Neuronal stem cell (in vitro differentiated cells): ENCODE results near the gene AGPAT2.

Experiments used
- DNase-seq: peaks from one replicate; pipeline ENCODE4 v3.0.0-alpha.2; 2013; ENCODE audit warnings: low spot score
- H2AFZ ChIP-seq: one replicate; pipeline ENCODE4 v1.6.1; 2013; ENCODE audit warnings: mild to moderate bottlenecking, low read length, inconsistent platforms
- H2AK5ac ChIP-seq: 2 replicates; pipeline ENCODE4 v1.6.1; 2013; ENCODE audit warnings: low read depth, mild to moderate bottlenecking, inconsistent platforms, low read length, moderate library complexity, mixed read lengths
- H2BK120ac ChIP-seq: 2 replicates; pipeline ENCODE4 v1.6.1; 2013; ENCODE audit warnings: low read depth, mild to moderate bottlenecking, inconsistent platforms, low read length, moderate library complexity, mixed read lengths
- H2BK12ac ChIP-seq: one replicate; pipeline ENCODE4 v1.6.1; 2013; ENCODE audit warnings: low read length, inconsistent platforms
- H2BK15ac ChIP-seq: 2 replicates; pipeline ENCODE4 v1.6.1; 2013; ENCODE audit warnings: mild to moderate bottlenecking, low read length, inconsistent platforms, mixed read lengths
- H2BK5ac ChIP-seq: one replicate; pipeline ENCODE4 v1.6.1; 2013; ENCODE audit warnings: inconsistent platforms, mild to moderate bottlenecking, low read length, moderate library complexity
- H3K14ac ChIP-seq: one replicate; pipeline ENCODE4 v1.6.1; 2013; ENCODE audit warnings: low read length, inconsistent platforms
- H3K18ac ChIP-seq: 2 replicates; pipeline ENCODE4 v1.6.1; 2013; ENCODE audit warnings: low read length, inconsistent platforms
- H3K23ac ChIP-seq: 2 replicates; pipeline ENCODE4 v1.6.1; 2013; ENCODE audit warnings: low read depth, mild to moderate bottlenecking, mixed read lengths, low read length, inconsistent platforms; ENCODE audit not compliant: poor library complexity
- H3K27ac ChIP-seq: replicated peaks from 3 replicates; pipeline ENCODE4 v1.5.1; 2013; ENCODE audit warnings: low read length, inconsistent platforms
- H3K27me3 ChIP-seq, 3 experiments: 2 replicates each; pipeline ENCODE4 v1.6.1; 2013; ENCODE audit warnings: low read length in 3 of 3, mild to moderate bottlenecking in 2 of 3, inconsistent platforms in 1 of 3, low read depth in 1 of 3, mixed read lengths in 1 of 3, moderate library complexity in 1 of 3; ENCODE audit not compliant: control insufficient read depth in 3 of 3, insufficient read depth in 3 of 3
- H3K36me3 ChIP-seq, 2 donors: replicated peaks in 1 of 2; 2 replicates each; pipeline ENCODE4 v1.6.1; 2013; ENCODE audit warnings: low read length in 2 of 2; ENCODE audit not compliant: control insufficient read depth in 2 of 2, insufficient read depth in 2 of 2
- H3K4ac ChIP-seq: 2 replicates; pipeline ENCODE4 v1.6.1; 2013; ENCODE audit warnings: inconsistent platforms, mild to moderate bottlenecking, low read length, moderate library complexity
- H3K4me1 ChIP-seq, 2 donors: 1 replicate in 1 of 2; 2 replicates in 1 of 2; pipeline ENCODE4 v1.6.1; 2013; ENCODE audit warnings: low read length in 2 of 2, low read depth in 1 of 2; ENCODE audit not compliant: control insufficient read depth in 2 of 2, insufficient read depth in 1 of 2
- H3K4me2 ChIP-seq: one replicate; pipeline ENCODE4 v1.6.1; 2013; ENCODE audit warnings: mild to moderate bottlenecking, low read length, inconsistent platforms; ENCODE audit not compliant: insufficient read depth, poor library complexity, severe bottlenecking
- H3K4me3 ChIP-seq, 2 donors: 2 replicates each; pipeline ENCODE4 v1.5.1; 2013; ENCODE audit warnings: low read length in 2 of 2, mild to moderate bottlenecking in 2 of 2, inconsistent platforms in 1 of 2, moderate library complexity in 1 of 2
- H3K79me1 ChIP-seq: one replicate; pipeline ENCODE4 v1.6.1; 2013; ENCODE audit warnings: low read depth, mild to moderate bottlenecking, inconsistent platforms, low read length, moderate library complexity
- H3K9ac ChIP-seq: one replicate; pipeline ENCODE4 v1.6.1; 2013; ENCODE audit warnings: mild to moderate bottlenecking, low read depth, low read length, inconsistent platforms; ENCODE audit not compliant: poor library complexity
- H3K9me3 ChIP-seq, 2 donors: replicated peaks in 1 of 2; 2 replicates each; pipeline versions ENCODE3 to v1.6.1; 2013; ENCODE audit warnings: low read length in 2 of 2, mild to moderate bottlenecking in 2 of 2, inconsistent platforms in 1 of 2, low read depth in 1 of 2, mixed read lengths in 1 of 2, moderate library complexity in 1 of 2; ENCODE audit not compliant: control insufficient read depth in 2 of 2, insufficient read depth in 1 of 2
- H4K8ac ChIP-seq: one replicate; pipeline ENCODE4 v1.6.1; 2013; ENCODE audit warnings: low read depth, mild to moderate bottlenecking, inconsistent platforms, low read length, moderate library complexity
- H4K91ac ChIP-seq: one replicate; pipeline ENCODE4 v1.6.1; 2013; ENCODE audit warnings: low read length, low read depth, mild to moderate bottlenecking, inconsistent platforms; ENCODE audit not compliant: poor library complexity
- WGBS, 2 donors: extraction: QIAGEN DNeasy Blood & Tissue Kit; methylation state at CpG; one replicate each; pipeline ENCODE4 v1.1.7; 2013; ENCODE audit warnings: missing lambda C conversion rate in 2 of 2, mixed read lengths in 1 of 2; ENCODE audit not compliant: insufficient read length in 2 of 2, insufficient replicate concordance in 1 of 2; ENCODE audit errors: extremely low coverage in 2 of 2; 5-methylcytosine and 5-hydroxymethylcytosine counted together

Gene AGPAT2

DNA sequence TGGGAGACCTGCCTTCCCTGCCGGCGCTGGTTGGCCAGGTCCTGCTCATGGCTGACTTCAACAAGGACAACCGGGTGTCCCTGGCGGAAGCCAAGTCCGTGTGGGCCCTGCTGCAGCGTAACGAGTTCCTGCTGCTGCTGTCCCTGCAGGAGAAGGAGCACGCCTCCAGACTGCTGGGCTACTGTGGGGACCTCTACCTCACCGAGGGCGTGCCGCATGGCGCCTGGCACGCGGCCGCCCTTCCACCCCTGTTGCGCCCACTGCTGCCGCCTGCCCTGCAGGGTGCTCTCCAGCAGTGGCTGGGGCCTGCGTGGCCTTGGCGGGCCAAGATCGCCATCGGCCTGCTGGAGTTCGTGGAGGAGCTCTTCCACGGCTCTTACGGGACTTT lies 35.7 kb upstream of the AGPAT2 start:
- H3K9ac ChIP-seq, result no peak overlapping the region
- no peak overlapping the region for H4K8ac ChIP-seq
- peak overlapping the region; percentile 16 for H3K23ac ChIP-seq
- no peak overlapping the region for H3K14ac ChIP-seq
- no peak overlapping the region for H3K4me3 ChIP-seq
- H3K18ac ChIP-seq, result no peak overlapping the region
- WGBS, 2 donors, result no CpG with 5 or more reads among the region's 24 CpGs
- H2BK15ac ChIP-seq, result no peak overlapping the region
- H3K36me3 ChIP-seq, result peaks cover 43 to 61% of the 10 kb centered on the region in 2 donors
- no peak overlapping the region for H3K4ac ChIP-seq
- no peak overlapping the region for H4K91ac ChIP-seq
- H3K79me1 ChIP-seq, result peaks cover 23% of the 10 kb centered on the region
- no peak overlapping the region for H2BK5ac ChIP-seq
- H2AK5ac ChIP-seq, result no peak overlapping the region
- DNase-seq, result no peak
- H3K27ac ChIP-seq, result no peak overlapping the region
- H3K4me1 ChIP-seq, result peaks cover 29 to 42% of the 10 kb centered on the region in 2 donors
- no peak overlapping the region for H2BK12ac ChIP-seq
- H3K27me3 ChIP-seq, result peaks cover 0 to 2% (median 0%) of the 10 kb centered on the region in 3 experiments
- H2BK120ac ChIP-seq, result no peak overlapping the region
- no peak overlapping the region for H2AFZ ChIP-seq
- no peak overlapping the region for H3K4me2 ChIP-seq
- H3K9me3 ChIP-seq, result peaks cover 0 to 3% of the 10 kb centered on the region in 2 donors

DNA sequence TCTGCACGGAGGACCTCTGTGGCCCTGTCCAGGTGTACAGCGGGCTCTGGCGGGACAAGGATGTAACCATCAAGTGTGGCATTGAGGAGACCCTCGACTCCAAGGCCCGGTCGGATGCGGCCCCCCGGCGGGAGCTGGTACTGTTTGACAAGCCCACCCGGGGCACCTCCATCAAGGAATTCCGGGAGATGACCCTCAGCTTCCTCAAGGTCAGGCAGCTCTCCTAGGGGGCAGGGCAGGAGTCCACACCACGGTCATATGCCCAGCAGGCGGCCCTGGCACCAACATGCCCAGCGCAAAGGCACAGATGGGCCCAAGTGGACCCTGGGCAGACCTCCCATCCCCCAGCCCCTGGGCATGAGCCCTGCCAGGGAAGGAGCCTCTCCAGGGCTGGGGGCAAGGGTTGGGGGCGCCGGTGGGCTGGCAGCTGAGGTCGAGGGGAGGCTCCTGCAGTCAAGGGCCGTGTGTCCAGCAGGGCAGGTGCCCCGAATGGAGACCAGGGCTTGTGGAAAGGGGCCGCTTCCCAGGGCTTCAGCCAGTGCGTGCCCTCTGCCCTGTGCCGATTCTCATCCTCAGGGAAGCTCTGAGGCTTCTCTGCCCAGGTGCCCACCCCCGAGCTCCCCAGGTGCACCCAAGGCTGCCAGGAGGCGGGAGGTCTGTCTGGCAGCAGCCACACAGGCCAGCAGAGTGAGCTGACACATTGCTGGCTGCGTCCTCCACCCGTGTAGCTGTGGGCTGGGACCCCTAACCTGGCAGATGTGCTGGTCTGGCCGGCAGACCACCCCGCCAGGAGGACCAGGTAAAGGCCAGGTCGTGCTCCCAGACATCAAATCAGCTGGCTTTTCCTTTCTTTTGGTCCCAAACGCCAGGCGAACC lies 35.1 kb upstream of the AGPAT2 start:
- H3K27me3 ChIP-seq, result no peaks in the 10 kb centered on the region
- peaks cover 28 to 39% of the 10 kb centered on the region in 2 donors for H3K4me1 ChIP-seq
- H3K4ac ChIP-seq, result no peak overlapping the region
- no peak overlapping the region for H2BK5ac ChIP-seq
- no peak for DNase-seq
- H2AFZ ChIP-seq, result no peak overlapping the region
- H2BK12ac ChIP-seq, result no peak overlapping the region
- no peak overlapping the region for H4K8ac ChIP-seq
- no peak overlapping the region for H3K14ac ChIP-seq
- H3K23ac ChIP-seq, result peak overlapping the region; percentile 80
- no peak overlapping the region for H3K18ac ChIP-seq
- no peak overlapping the region for H4K91ac ChIP-seq
- H2BK15ac ChIP-seq, result no peak overlapping the region
- no peak overlapping the region for H3K4me2 ChIP-seq
- H3K27ac ChIP-seq, result no peak overlapping the region
- no peak overlapping the region for H2AK5ac ChIP-seq
- H3K4me3 ChIP-seq, result no peak overlapping the region
- H3K79me1 ChIP-seq, result peaks cover 19% of the 10 kb centered on the region
- no peak overlapping the region for H3K9ac ChIP-seq
- peaks cover 0 to under 1% of the 10 kb centered on the region in 2 donors for H3K9me3 ChIP-seq
- WGBS, 2 donors, result no CpG with 5 or more reads among the region's 31 CpGs
- H3K36me3 ChIP-seq, result peaks cover 43 to 61% of the 10 kb centered on the region in 2 donors
- H2BK120ac ChIP-seq, result no peak overlapping the region

DNA sequence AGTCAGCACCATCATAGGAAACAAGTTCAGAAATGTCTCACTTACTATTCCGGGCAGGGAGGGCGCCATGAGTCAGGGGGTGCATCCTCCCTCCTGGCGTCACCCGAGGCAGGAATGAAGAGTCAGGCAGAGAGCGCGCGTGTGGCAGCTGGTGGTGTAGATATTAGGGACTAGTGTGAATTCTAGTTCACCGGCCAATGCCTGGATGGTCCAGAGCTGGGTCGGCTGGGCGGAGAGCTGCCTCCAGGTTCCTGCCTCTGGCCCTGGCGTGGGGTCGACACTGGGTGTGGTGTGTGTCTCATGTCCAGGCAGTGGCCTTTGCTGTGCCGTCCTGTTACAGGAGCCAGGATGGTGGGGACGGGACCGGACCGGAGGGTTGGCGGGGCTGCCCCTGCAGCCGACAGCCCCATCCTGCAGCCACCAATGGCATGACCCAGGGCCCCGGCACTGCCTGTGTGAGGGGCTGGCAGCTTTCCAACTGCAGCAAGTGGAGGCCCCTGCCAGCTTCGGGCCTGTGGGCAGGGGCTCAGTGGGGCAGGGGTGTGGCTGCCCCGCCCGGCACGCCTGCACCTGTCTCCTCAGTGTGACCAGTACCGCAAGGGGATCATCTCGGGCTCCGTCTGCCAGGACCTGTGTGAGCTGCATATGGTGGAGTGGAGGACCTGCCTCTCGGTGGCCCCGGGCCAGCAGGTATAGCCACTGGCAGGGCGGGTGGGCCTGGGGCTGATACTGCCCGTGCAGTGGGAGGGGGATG lies 34.3 kb upstream of the AGPAT2 start:
- Histone ChIP-seq H2AK5ac (peak overlapping the region; percentile 63), H3K79me1 (peaks cover 18% of the 10 kb centered on the region), H2BK12ac (no peak overlapping the region), H2AFZ (no peak overlapping the region), H4K91ac (no peak overlapping the region), H3K4me3 (no peak overlapping the region), H3K9ac (no peak overlapping the region), H2BK5ac (peak overlapping the region; percentile 84), H2BK15ac (no peak overlapping the region), H3K4me2 (no peak overlapping the region), H3K18ac (peak overlapping the region; percentile 57), H2BK120ac (no peak overlapping the region), H3K14ac (no peak overlapping the region), H3K36me3 (peaks cover 39 to 57% of the 10 kb centered on the region in 2 donors), H4K8ac (no peak overlapping the region), H3K27ac (peak overlapping the region; percentile 77), H3K9me3 (no peaks in the 10 kb centered on the region), H3K4me1 (peaks cover 23 to 33% of the 10 kb centered on the region in 2 donors), H3K27me3 (no peaks in the 10 kb centered on the region), H3K23ac (peak overlapping the region; percentile 93), H3K4ac (no peak overlapping the region)
- no peak for DNase-seq
- no CpG with 5 or more reads among the region's 30 CpGs for WGBS, 2 donors

DNA sequence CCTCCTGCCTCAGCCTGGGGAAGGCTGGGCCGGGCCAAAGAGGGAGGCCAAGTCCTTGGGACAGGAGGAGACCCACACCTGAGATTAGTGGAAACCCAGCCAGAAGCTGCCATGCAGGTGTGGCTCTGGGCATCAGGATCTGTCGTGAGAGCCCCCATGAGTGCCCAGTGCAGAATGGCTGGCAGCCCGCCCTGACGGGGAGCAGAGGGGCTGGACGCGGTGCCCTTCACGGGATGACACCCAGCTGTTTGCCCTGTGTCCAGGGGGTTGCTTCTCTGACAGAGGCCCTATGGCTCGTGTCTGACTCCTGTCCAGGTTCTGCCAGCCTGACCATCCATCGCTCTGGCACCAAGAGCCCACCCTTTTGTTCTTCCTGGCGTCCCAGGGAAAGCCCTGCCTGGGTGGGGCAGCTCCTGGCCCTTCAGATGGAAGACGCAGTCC lies 33.7 kb upstream of the AGPAT2 start:
- Histone ChIP-seq H3K9ac (peak overlapping the region; percentile 78), H4K8ac (no peak overlapping the region), H3K36me3 (peaks cover 33 to 52% of the 10 kb centered on the region in 2 donors), H3K14ac (peak overlapping the region; percentile 14), H2AK5ac (peak overlapping the region; percentile 92), H3K4me1 (peaks cover 19 to 27% of the 10 kb centered on the region in 2 donors), H2AFZ (no peak overlapping the region), H3K79me1 (peaks cover 15% of the 10 kb centered on the region), H3K4me2 (peak overlapping the region; percentile 23), H3K9me3 (no peaks in the 10 kb centered on the region), H2BK15ac (no peak overlapping the region), H3K23ac (peak overlapping the region; percentile 93), H2BK12ac (no peak overlapping the region), H3K18ac (peak overlapping the region; percentile 57), H2BK120ac (no peak overlapping the region), H3K27ac (peak overlapping the region; percentile 77), H4K91ac (no peak overlapping the region), H3K27me3 (no peaks in the 10 kb centered on the region), H3K4me3 (no peak overlapping the region), H3K4ac (no peak overlapping the region), H2BK5ac (peak overlapping the region; percentile 84)
- DNase-seq, result no peak
- no CpG with 5 or more reads among the region's 11 CpGs for WGBS, 2 donors
